Muscle of leg (tissue), 11 donors: ENCODE measurements around the gene SPDYC. TPM values are rescaled to one million over a fixed set of nuclear protein-coding genes. Genes with fewer than 3 reads are reported as not detected.
A peak's percentile ranks its signal among the peaks of the same experiment; 100 is the strongest.
"Not testable (repeated sequence)": the region's sequence is repeated elsewhere in the genome, so short reads cannot be mapped to it uniquely, and the experiment has no call there.

Experiments used
- DNase-seq: peaks from one replicate; pipeline ENCODE4 v3.0.0; 2013
- H3K27ac ChIP-seq: one replicate; pipeline ENCODE4 v1.5.1; 2013; ENCODE audit warnings: mild to moderate bottlenecking, low read length, control low read depth
- H3K27me3 ChIP-seq: one replicate; pipeline ENCODE4 v1.6.1; 2013; ENCODE audit warnings: low read length; ENCODE audit not compliant: control insufficient read depth, insufficient read depth
- H3K36me3 ChIP-seq: one replicate; pipeline ENCODE4 v1.6.1; 2013; ENCODE audit warnings: low read length; ENCODE audit not compliant: control insufficient read depth, insufficient read depth
- H3K4me1 ChIP-seq: one replicate; pipeline ENCODE4 v1.6.1; 2013; ENCODE audit warnings: low read length; ENCODE audit not compliant: control insufficient read depth, insufficient read depth
- H3K4me3 ChIP-seq: one replicate; pipeline ENCODE4 v1.5.1; 2013; ENCODE audit warnings: low read length, control low read depth
- H3K9me3 ChIP-seq: replicated peaks from 2 replicates; pipeline ENCODE4 v1.6.1; 2013; ENCODE audit warnings: low read depth, low read length; ENCODE audit not compliant: control insufficient read depth
- WGBS: methylation state at CpG from one replicate; pipeline ENCODE4 v1.1.5; 2013; ENCODE audit warnings: missing lambda C conversion rate; ENCODE audit not compliant: insufficient coverage; 5-methylcytosine and 5-hydroxymethylcytosine counted together
- polyA plus RNA-seq, 8 donors: library from polyadenylated mRNA; unstranded; fragments of 120-200 nt; gene quantifications; one replicate each; pipeline versions ENCODE4 v1.2.1 to v1.2.3, GENCODE V29; 2013; ENCODE audit warnings: inconsistent platforms in 1 of 8, low replicate concordance in 1 of 8; ENCODE audit not compliant: insufficient read length in 8 of 8, insufficient read depth in 1 of 8
- total RNA-seq: library from RNA; stranded (reverse); fragments of 120-200 nt; gene quantifications from one replicate; pipeline ENCODE4 v1.2.4, GENCODE V29; 2013

The SPDYC gene
- total and polyA plus RNA-seq, 9 donors, result 0.16 TPM; not detected in 8

DNA sequence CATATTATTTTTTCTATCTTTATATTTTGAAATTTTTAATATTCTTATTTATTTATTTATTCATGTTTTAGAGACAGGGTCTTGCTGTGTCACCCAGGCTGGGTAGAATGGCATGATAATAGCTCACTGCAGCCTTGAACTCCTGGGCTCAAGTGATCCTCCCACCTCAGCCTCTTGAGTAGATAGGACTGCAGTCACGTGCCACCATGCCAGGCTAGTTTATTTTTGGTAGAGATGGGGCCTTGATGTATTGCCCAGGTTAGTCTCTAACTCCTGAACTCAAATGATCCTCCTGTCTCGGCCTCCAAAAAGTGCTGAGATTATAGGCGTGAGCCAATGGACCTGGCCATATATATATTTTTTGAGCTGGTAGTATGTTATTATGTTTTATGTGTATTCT is 2.4 kb upstream of the SPDYC start:
- H3K27ac ChIP-seq, result no peak overlapping the region
- H3K9me3 ChIP-seq, result no peaks in the 10 kb centered on the region
- H3K27me3 ChIP-seq, result peaks cover 3% of the 10 kb centered on the region
- H3K36me3 ChIP-seq, result no peaks in the 10 kb centered on the region
- WGBS, result no CpG with 5 or more reads among the region's 3 CpGs
- no peaks in the 10 kb centered on the region for H3K4me1 ChIP-seq
- no peak for DNase-seq
- no peak overlapping the region for H3K4me3 ChIP-seq

DNA sequence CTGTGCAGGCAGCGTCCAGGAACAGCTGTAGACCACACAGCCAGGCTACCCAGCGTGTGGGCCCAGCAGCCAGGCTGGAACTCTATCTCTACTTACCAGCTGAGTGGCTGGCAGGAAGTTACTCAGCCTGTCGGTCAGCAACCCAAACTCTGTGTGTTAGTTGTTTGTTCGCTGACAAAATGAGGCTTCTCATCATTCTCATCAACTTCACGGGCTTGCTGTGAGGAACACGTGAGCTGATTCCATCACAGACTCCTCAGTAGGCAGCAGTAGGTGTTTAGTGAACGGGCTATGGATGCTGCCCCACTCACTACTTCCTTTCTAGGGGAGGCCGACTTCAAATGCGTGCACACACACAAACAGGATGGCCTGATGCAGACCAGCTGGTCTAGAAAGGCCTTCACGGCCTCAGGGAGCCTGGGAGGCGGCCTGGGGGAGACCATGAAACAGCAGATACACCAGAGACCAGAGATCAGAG is 830 bp upstream of the SPDYC start:
- H3K4me1 ChIP-seq, result no peaks in the 10 kb centered on the region
- 46% methylated on average over 2 of the region's 11 CpGs for WGBS
- no peak for DNase-seq
- H3K4me3 ChIP-seq, result no peak overlapping the region
- H3K9me3 ChIP-seq, result no peaks in the 10 kb centered on the region
- no peak overlapping the region for H3K27ac ChIP-seq
- H3K27me3 ChIP-seq, result peaks cover 3% of the 10 kb centered on the region
- no peaks in the 10 kb centered on the region for H3K36me3 ChIP-seq

DNA sequence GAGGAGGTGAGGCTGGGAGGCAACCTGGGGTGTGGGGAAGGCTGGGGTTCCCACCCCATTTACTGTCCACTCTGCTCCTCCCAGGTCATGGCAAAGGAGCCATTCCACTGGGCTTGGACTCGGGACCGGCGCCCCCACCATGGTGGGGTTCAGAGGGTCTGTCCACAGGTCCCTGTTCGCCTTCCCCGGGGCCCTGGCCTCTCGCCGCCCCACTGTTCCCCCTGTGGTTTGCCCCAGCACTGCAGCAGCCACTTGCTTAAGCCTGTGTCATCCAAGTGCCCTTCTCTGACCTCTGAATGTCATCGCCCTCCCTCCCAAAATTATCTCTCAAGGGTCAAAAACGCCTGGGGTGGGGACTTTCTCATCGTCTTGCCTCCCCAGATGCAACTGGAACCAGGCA is 2.6 kb downstream of the SPDYC start:
- Histone ChIP-seq H3K4me1 (no peaks in the 10 kb centered on the region), H3K27me3 (no peaks in the 10 kb centered on the region), H3K4me3 (no peak overlapping the region), H3K27ac (no peak overlapping the region), H3K36me3 (no peaks in the 10 kb centered on the region), H3K9me3 (no peaks in the 10 kb centered on the region)
- WGBS, result 91% methylated on average over 7 of the region's 10 CpGs
- DNase-seq, result no peak

DNA sequence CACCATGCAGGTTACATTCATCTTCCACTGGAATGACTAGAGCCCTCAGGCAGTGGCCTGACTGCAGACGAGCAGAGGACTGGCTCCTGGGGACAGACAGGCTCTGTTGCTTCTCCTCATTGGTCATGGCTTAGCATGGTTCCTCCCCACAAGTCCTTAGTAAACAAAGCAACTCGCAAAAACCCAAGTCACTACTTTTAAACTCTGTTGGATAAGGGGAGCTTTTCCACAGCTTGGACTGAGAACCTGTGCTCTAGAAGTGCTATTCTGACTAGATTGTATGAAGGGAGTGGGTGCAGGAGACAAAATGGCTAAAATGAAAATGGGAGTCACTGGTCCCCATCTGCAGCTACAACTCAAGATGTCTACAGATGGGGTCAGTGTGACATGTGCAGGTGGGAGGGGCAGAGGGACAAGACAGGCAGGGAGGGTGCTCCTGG is 4.6 kb downstream of the SPDYC start:
- H3K4me1 ChIP-seq, H3K4me3 ChIP-seq, DNase-seq, H3K36me3 ChIP-seq, H3K27me3 ChIP-seq, H3K9me3 ChIP-seq, H3K27ac ChIP-seq: not testable (repeated sequence)
- WGBS, result no CpG with 5 or more reads among the region's 2 CpGs

DNA sequence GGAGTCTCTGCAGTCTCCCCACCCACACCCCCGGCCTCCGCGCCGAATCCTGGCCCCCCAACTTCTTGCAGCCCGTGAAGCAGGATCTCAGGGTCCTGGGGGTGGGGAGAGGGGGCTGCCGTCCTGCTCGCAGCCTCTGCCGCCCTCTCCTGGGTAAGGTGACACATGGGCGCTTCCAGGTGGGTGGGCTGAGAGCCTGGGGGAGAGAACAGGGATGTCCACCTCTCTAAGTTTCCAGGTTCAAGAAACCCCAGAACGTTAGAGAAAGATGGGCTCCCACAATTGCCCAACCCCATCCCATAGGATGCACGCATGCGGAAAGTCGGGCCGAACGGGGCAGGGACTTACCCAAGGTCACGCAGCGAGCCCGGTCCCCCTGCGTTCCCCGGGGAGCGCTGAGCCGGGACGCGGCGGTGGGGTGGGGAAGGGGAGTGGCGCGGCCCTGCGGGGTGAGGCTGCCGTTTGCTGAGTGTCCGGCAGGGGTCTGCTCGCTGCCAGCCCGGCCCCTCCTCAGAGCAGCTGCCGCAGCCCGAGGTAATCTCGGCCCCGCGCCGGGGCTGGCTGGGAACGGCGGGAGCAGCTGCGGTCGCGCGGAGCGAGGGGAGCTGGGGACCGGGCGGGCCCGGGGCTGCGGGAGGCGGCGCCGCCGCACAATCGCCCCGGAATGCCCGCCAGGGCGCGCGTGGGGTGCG is 11.0 kb downstream of the SPDYC start:
- no peaks in the 10 kb centered on the region for H3K9me3 ChIP-seq
- under 1% methylated on average over 35 of the region's 60 CpGs for WGBS
- H3K4me3 ChIP-seq, result peak overlapping the region; percentile 67
- no peaks in the 10 kb centered on the region for H3K27me3 ChIP-seq
- DNase-seq, result peak; percentile 83
- H3K4me1 ChIP-seq, result peaks cover 21% of the 10 kb centered on the region
- H3K27ac ChIP-seq, result peak overlapping the region; percentile 87
- peaks cover 27% of the 10 kb centered on the region for H3K36me3 ChIP-seq

DNA sequence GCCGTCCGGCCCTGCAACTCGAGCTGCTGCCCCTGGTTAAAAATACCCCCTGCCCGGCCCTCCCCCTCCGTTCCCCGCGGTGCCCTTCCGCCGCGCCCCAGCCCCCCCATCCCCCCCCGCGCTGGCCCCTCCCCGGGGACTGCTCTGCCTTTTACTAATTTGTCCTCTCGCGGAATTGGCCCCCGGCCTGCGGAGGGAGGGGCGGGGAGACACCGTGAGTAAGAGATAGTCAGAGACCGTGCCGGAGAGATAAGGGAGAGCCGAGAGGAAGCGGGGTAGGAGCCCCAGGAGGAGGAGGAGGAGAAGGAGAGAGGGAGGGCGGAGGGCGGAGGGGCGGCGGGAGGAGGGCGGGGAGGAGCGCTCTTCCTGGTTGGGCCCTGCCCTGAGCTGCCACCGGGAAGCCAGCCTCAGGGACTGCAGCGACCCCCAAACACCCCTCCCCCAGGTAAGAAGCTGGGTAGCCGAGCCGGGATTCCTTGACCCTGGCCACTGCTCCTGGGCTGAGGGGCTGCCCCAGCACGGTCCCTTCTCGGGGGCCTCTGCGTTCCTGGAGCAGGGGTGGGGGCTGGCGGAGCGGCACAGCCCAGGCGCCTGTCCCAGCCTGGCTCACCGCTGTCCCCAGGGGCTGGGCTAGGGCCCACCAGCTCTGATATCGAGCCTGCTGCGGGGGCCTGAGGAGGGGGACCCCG is 11.7 kb downstream of the SPDYC start, which contains the start of gene CAPN1:
Gene CAPN1, plus strand, starts transcription at position 360 of the 689 bp plus-strand sequence. CDS start 774 bp downstream, outside the sequence.
- Histone ChIP-seq H3K27me3 (no peaks in the 10 kb centered on the region), H3K9me3 (no peaks in the 10 kb centered on the region), H3K4me3 (peak within 1 kb of the TSS; percentile 67), H3K36me3 (peaks cover 34% of the 10 kb centered on the region), H3K27ac (peak within 1 kb of the TSS; percentile 90), H3K4me1 (peaks cover 21% of the 10 kb centered on the region)
- 0% methylated on average over 14 of the region's 43 CpGs for WGBS
- peak; percentile 86 for DNase-seq

DNA sequence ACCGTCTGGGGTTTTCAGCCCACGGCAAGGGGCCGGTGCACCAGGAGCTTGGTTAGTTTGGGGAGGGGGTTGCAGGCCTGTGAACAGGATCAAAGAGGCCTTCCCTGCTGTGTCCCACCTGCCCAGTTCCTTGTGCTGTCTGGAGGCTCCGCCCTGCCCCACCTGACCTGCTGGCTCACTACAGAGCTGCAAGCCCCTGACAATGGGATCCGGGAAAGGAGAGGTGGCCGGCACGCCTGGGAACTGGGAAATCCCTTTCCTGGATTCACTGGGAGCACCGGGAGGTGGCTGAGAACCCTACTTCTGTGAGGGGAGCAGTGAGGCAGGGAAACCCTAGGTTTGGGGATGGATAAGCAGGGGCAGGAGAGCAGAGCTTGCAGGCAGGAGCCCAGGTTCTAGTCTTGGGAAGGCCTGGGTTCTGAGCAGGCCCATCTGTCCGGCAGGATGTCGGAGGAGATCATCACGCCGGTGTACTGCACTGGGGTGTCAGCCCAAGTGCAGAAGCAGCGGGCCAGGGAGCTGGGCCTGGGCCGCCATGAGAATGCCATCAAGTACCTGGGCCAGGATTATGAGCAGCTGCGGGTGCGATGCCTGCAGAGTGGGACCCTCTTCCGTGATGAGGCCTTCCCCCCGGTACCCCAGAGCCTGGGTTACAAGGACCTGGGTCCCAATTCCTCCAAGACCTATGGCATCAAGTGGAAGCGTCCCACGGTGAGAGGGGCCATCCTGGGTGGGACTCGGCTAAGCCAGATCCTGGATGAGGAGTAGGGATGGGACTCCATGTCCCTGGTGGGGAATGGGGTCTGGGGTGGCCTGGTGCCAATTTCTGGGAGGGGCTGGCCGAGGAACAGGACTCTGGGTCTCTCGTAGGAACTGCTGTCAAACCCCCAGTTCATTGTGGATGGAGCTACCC is 12.5 kb downstream of the SPDYC start:
- Histone ChIP-seq H3K36me3 (peaks cover 41% of the 10 kb centered on the region), H3K9me3 (no peaks in the 10 kb centered on the region), H3K4me3 (peak overlapping the region; percentile 67), H3K27me3 (no peaks in the 10 kb centered on the region), H3K4me1 (peaks cover 21% of the 10 kb centered on the region), H3K27ac (peak overlapping the region; percentile 90)
- peak; percentile 52 for DNase-seq
- WGBS, result 32% methylated on average over 22 of the region's 23 CpGs

DNA sequence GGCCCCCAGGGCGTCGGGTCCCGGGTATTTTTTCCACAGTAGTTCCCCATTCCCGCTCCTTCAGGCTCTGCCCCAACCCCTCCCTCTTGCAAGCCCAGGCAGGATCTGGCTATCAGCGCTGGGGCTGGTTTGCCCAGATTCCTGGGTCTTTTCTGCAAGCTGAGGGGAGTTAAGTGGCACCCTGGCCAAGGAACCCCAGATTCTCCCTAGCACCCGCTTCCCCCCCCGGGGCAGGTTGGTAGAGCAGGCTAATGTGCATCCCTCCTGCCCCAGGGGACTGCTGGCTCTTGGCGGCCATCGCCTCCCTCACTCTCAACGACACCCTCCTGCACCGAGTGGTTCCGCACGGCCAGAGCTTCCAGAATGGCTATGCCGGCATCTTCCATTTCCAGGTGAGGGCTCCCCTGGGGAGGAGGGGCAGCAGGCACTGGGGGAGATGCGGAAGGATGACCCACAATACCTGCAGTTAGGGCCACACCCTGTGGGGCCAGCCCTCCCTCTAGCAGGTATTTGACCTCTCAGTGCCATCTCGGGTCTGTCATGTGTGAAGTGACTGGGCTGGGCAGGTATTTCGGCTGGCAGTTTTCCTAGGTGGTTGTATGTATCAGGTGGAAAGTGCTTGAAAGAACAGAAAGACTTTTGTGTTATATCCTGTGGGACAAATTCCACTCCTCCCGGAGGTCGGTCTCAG is 13.3 kb downstream of the SPDYC start:
- Histone ChIP-seq H3K36me3 (peaks cover 48% of the 10 kb centered on the region), H3K27me3 (no peaks in the 10 kb centered on the region), H3K27ac (no peak overlapping the region), H3K4me3 (no peak overlapping the region), H3K4me1 (peaks cover 21% of the 10 kb centered on the region), H3K9me3 (no peaks in the 10 kb centered on the region)
- no peak for DNase-seq
- WGBS, result 72% methylated on average over 14 of the region's 19 CpGs

DNA sequence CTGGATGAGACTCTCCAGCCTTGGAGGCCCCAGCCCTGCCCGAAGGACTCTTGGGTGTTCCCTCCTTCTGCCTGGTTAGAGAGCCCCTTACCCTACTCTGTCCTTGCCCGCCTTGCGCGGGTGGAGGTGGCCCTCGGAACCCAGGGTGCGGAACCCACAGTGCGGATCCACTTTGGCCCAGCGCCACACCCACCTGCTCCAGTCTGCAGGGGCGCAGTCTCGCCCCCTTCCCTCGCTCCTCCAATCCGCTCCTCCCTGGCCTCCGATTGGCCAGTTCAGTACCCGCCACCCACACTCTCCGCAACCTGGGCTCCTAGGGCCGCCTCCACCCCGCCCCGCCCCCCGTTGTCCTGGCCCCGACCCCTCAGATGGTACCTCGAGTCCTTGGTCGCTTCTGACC is 14.1 kb downstream of the SPDYC start:
- 58% methylated on average over 20 of the region's 22 CpGs for WGBS
- Histone ChIP-seq H3K9me3 (no peaks in the 10 kb centered on the region), H3K27me3 (no peaks in the 10 kb centered on the region), H3K36me3 (peaks cover 56% of the 10 kb centered on the region), H3K4me3 (no peak overlapping the region), H3K27ac (no peak overlapping the region), H3K4me1 (peaks cover 21% of the 10 kb centered on the region)
- no peak for DNase-seq
